Subcutaneous abdominal adipose tissue (tissue), 5 donors: ENCODE measurements around the gene ARHGEF12.

ENCODE experiments used
- H3K27ac ChIP-seq: one replicate; pipeline ENCODE4 v1.7.0; 2013; ENCODE audit warnings: low read depth, mild to moderate bottlenecking, inconsistent platforms, low read length, moderate library complexity
- H3K27me3 ChIP-seq, 5 donors: one replicate each; pipeline ENCODE4 v1.7.0; 2013; ENCODE audit warnings: low read length in 5 of 5, inconsistent platforms in 1 of 5; ENCODE audit not compliant: control insufficient read depth in 5 of 5, insufficient read depth in 4 of 5
- H3K36me3 ChIP-seq, 5 donors: one replicate each; pipeline ENCODE4 v1.7.0; 2013; ENCODE audit warnings: low read length in 5 of 5; ENCODE audit not compliant: control insufficient read depth in 5 of 5, insufficient read depth in 5 of 5
- H3K4me1 ChIP-seq, 5 donors: one replicate each; pipeline ENCODE4 v1.7.0; 2013; ENCODE audit warnings: low read length in 5 of 5, mild to moderate bottlenecking in 3 of 5, moderate library complexity in 1 of 5; ENCODE audit not compliant: control insufficient read depth in 5 of 5, insufficient read depth in 5 of 5
- H3K4me3 ChIP-seq, 5 donors: one replicate each; pipeline ENCODE4 v1.7.0; 2013; ENCODE audit warnings: low read length in 5 of 5, low read depth in 1 of 5
- H3K9ac ChIP-seq, 5 donors: one replicate each; pipeline ENCODE4 v1.7.0; 2013; ENCODE audit warnings: low read length in 5 of 5, mild to moderate bottlenecking in 4 of 5, moderate library complexity in 3 of 5
- H3K9me3 ChIP-seq, 5 donors: one replicate each; pipeline ENCODE4 v1.7.0; 2013; ENCODE audit warnings: low read length in 5 of 5; ENCODE audit not compliant: control insufficient read depth in 5 of 5
- donor health status: healthy.
- donor health status: healthy.
- donor health status: healthy.
- donor health status: healthy.
- donor health status: healthy.

The ARHGEF12 gene

DNA sequence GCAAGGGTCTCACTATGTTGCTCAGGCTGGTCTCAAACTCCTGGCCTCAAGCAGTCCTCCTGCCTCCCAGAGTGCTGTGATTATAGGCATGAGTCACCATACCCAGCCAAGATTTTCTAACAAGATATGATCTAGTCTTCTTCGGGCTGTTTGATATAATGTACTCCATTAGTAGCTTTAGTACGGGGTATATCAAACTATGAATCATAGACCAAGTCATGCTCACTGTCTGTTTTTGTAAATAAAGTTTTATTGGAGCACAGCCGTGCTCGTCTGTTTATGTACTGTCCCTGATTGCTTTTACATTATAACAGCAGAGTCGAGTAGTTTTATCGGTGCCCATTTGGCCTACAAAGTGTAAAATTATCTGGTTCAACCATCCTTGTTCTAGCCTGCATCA lies 131.4 kb downstream of the ARHGEF12 start:
- no peak overlapping the region for H3K4me3 ChIP-seq
- H3K9me3 ChIP-seq: no peaks in the 10 kb centered on the region
- H3K27me3 ChIP-seq: no peaks in the 10 kb centered on the region
- no peak overlapping the region for H3K27ac ChIP-seq
- peaks cover 52 to 83% (median 61%) of the 10 kb centered on the region in 5 donors for H3K36me3 ChIP-seq
- H3K9ac ChIP-seq: no peak overlapping the region
- no peaks in the 10 kb centered on the region for H3K4me1 ChIP-seq

DNA sequence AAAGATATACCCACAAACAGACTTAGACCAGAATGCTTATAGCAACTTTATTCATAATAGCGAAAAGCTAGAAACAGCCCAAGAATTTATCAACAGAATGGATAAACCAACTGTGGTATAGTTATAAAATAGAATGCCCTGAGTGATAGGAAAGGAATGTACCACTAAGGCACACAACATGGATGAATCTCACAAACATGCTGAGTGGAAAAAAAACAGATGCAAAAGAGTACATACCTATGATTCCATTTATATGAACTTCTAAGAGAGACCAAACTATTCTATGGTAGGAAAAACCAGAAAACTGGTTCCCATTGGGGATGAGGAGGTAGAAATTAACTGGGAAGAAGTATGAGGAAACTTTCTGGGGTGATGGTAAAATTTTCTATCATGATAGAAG lies 134.9 kb downstream of the ARHGEF12 start:
- H3K9ac ChIP-seq: no peak overlapping the region
- H3K27ac ChIP-seq: no peak overlapping the region
- no peaks in the 10 kb centered on the region for H3K4me1 ChIP-seq
- H3K36me3 ChIP-seq: peaks cover 59 to 80% (median 68%) of the 10 kb centered on the region in 5 donors
- H3K9me3 ChIP-seq: no peaks in the 10 kb centered on the region
- no peak overlapping the region for H3K4me3 ChIP-seq
- H3K27me3 ChIP-seq: no peaks in the 10 kb centered on the region

DNA sequence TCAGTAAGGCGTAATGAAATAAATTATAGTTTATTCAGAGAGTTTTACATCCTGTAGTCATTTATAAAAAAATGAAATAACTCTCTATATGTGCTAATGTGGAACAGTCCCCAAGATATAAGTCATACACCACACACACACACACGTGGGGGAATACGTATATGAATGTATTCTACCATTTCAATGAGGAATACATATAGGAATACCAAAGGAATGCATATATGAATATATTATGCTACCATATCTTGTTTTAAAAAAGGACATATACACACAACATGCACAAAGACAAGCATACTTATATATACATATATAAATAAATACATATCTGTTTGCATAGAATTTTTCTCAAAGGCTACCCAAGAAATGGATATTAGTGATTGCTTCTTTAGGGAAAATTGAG lies 135.8 kb downstream of the ARHGEF12 start:
- H3K27ac ChIP-seq: no peak overlapping the region
- no peaks in the 10 kb centered on the region for H3K27me3 ChIP-seq
- peaks cover 53 to 80% (median 61%) of the 10 kb centered on the region in 5 donors for H3K36me3 ChIP-seq
- no peaks in the 10 kb centered on the region for H3K9me3 ChIP-seq
- no peak overlapping the region for H3K9ac ChIP-seq
- no peak overlapping the region for H3K4me3 ChIP-seq
- H3K4me1 ChIP-seq: no peaks in the 10 kb centered on the region

DNA sequence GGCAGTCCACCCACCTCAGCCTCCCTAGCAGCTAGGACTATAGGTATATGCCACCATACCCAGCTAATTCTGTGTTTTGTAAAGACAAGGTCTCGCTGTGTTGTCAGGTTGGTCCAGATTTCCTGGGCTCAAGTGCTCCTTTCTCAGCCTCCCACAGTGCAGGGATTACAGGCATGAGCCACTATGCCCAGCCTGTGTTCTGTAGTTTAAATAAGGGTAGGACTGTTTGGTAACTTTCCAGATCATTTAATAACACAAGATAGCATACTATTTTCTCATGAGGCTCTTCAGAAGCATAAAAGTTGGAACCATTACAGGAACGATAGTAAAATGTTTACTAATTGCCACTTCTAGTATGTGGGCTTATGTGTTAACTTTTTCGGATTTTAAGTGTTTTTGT lies 137.3 kb downstream of the ARHGEF12 start:
- no peaks in the 10 kb centered on the region for H3K27me3 ChIP-seq
- no peaks in the 10 kb centered on the region for H3K9me3 ChIP-seq
- H3K27ac ChIP-seq: no peak overlapping the region
- H3K4me1 ChIP-seq: no peaks in the 10 kb centered on the region
- peaks cover 51 to 85% (median 60%) of the 10 kb centered on the region in 5 donors for H3K36me3 ChIP-seq
- H3K4me3 ChIP-seq: no peak overlapping the region
- no peak overlapping the region for H3K9ac ChIP-seq

DNA sequence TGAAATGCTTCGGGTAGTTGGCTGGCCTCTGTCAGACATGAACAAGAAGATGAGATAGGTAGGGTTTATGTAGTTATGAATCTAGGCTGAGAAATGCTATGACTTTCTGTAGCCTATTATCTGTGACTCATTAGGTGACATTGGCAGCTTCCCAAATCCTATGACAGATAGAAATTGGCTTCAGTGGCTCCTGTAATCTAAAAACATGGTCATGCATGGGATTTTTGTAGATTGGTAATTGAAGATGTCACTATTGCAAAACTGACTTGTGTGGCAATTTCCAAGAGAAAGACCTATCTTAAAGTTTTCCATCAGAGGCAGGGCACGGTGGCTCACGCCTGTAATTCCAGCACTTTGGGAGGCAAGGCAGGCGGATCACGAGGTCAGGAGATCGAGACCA lies 145.9 kb downstream of the ARHGEF12 start:
- H3K4me3 ChIP-seq: no peak overlapping the region
- no peak overlapping the region for H3K9ac ChIP-seq
- peaks cover 0 to 2% (median 0%) of the 10 kb centered on the region in 5 donors for H3K4me1 ChIP-seq
- peaks cover 51 to 83% (median 74%) of the 10 kb centered on the region in 5 donors for H3K36me3 ChIP-seq
- no peaks in the 10 kb centered on the region for H3K9me3 ChIP-seq
- H3K27me3 ChIP-seq: no peaks in the 10 kb centered on the region
- no peak overlapping the region for H3K27ac ChIP-seq

DNA sequence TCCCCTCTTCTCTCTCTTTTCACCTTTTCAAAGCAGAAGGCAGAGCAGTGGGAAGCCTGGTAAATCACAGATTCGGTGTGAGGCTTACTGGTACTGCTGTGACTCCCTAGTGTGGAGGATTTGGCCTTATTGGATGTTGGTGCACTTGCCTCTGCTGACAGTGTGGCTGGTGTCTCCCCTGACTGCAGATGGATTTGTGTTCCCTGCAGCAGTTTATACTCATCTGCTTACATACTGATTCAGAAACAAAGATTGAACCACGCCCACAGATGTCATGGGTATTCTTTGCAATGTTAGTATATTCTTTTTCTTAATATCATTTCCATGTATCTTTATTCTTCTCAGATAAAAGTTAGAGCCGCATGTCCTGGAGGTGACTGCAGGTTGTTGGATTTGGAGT lies 148.5 kb downstream of the ARHGEF12 start:
- Histone ChIP-seq H3K27me3 (no peaks in the 10 kb centered on the region), H3K27ac (no peak overlapping the region), H3K36me3 (peaks cover 38 to 62% (median 58%) of the 10 kb centered on the region in 5 donors), H3K9me3 (no peaks in the 10 kb centered on the region), H3K4me3 (no peak overlapping the region), H3K4me1 (peaks cover 0 to 2% (median 0%) of the 10 kb centered on the region in 5 donors), H3K9ac (no peak overlapping the region)

DNA sequence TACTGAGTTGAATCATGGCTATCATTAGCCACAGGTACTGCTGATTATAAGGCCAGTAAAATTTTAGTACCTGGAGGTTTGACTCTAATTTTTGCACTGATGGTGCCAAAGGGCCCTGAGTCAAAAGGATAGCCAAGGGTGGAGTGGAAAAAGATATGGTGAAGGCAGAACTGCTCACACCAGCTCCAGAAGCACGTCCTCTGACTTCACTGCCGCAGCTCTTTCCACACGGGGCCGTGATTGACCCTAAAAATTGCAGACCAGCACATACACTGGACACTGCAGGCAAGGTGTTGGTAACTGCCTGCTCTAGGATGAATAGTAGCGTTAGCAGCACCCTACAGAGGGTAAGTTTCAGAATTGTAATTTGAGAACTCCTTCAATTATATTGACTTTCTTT lies 149.9 kb downstream of the ARHGEF12 start:
- no peaks in the 10 kb centered on the region for H3K27me3 ChIP-seq
- H3K36me3 ChIP-seq: peaks cover 29 to 53% (median 43%) of the 10 kb centered on the region in 5 donors

DNA sequence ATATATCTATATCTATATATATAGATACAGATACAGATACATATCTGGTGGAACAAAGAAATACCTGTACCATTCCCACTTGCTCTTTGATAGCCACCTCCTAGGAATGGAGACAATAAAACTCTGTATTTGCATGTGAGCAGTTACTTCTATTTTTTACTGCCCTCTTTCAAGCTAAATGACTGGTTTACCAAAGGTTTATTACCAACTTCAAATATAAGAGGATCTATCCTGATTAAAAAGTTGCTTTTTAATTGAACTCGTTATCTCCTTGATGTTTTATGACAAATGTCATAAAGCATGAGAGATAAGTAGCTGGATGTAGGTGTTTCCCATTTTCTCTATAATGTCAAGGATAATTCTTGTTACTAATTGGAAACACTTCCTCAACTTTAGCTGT lies 153.6 kb downstream of the ARHGEF12 start:
- Histone ChIP-seq H3K4me3 (no peak overlapping the region), H3K27me3 (no peaks in the 10 kb centered on the region), H3K27ac (no peak overlapping the region), H3K4me1 (peaks cover 0 to 2% (median 0%) of the 10 kb centered on the region in 5 donors), H3K9ac (no peak overlapping the region), H3K9me3 (no peaks in the 10 kb centered on the region), H3K36me3 (peaks cover 13 to 27% (median 23%) of the 10 kb centered on the region in 5 donors)

More for the DNA sequence above, 149.9 kb downstream of the ARHGEF12 start:
- H3K9me3 ChIP-seq: no peaks in the 10 kb centered on the region
- H3K27ac ChIP-seq: no peak overlapping the region
- no peak overlapping the region for H3K4me3 ChIP-seq
- H3K9ac ChIP-seq: no peak overlapping the region
- peaks cover 0 to 2% (median 0%) of the 10 kb centered on the region in 5 donors for H3K4me1 ChIP-seq

DNA sequence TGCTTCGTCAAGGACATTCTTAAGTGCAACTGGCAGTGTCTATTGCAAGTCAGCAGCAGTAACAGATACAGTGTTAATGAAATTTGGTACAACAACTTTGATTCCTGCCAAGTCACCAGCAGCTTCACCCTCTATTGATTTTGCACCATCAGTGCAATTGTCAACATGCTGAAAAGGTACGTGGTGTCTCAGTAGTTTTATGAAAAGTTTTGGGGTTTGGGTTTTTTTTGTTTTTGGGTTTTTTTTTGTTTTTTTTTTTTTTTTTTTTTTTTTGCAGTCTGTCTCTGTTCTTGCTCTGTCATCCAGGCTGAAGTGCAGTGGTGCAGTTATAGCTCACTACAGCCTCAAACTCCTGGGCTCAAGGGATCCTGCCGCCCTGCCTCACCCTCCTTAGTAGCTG lies 156.3 kb downstream of the ARHGEF12 start:
- no peak overlapping the region for H3K27ac ChIP-seq
- peaks cover 0 to 7% (median 2%) of the 10 kb centered on the region in 5 donors for H3K36me3 ChIP-seq
- H3K4me1 ChIP-seq: no peaks in the 10 kb centered on the region
- H3K9ac ChIP-seq: no peak overlapping the region
- H3K27me3 ChIP-seq: no peaks in the 10 kb centered on the region
- H3K9me3 ChIP-seq: no peaks in the 10 kb centered on the region
- H3K4me3 ChIP-seq: no peak overlapping the region

DNA sequence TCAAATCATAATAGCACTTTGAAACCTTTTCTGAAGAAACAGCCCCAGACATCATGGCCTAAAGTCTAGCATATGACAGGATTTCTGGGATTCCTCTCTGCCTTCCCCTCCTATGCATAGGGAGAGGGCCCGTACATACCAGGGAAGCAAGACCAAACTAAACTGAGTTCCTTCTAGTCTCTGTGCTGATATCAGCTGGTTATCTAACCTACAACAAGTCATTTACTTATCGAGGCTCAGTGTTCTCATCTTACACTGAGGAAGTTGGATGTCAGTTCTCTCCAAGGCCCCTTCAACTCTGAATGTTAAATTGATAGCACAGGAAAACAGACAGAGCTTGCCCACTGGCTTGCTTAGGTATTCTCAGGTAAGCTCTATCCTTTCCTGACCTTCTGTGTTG lies 158.4 kb downstream of the ARHGEF12 start:
- Histone ChIP-seq H3K4me3 (no peak overlapping the region), H3K36me3 (peaks cover 0 to 5% (median 0%) of the 10 kb centered on the region in 5 donors), H3K27me3 (peaks cover 0 to 5% (median 0%) of the 10 kb centered on the region in 5 donors), H3K9me3 (no peaks in the 10 kb centered on the region), H3K4me1 (no peaks in the 10 kb centered on the region), H3K27ac (no peak overlapping the region), H3K9ac (no peak overlapping the region)

DNA sequence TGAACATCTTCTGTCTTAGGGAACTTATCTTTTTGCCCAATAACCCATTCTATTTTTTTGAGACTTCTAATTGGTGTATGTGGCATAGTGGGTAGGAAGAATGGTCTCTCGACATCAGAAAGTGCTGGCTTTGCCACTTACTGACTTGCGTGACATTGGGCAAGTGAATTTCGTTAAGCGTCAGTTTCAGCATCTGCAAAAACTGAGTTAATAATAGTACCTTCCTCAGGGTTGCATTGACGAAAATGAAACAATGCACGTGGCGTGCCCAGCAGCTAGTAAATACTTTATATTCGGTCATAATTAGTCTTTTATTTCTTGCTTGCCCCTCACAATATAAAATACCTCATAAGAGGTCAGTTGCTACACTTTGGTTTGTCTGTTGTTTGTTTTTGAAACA lies 162.9 kb downstream of the ARHGEF12 start:
- Histone ChIP-seq H3K4me1 (peaks cover 0 to 3% (median 0%) of the 10 kb centered on the region in 5 donors), H3K27ac (no peak overlapping the region), H3K9me3 (no peaks in the 10 kb centered on the region), H3K36me3 (no peaks in the 10 kb centered on the region), H3K4me3 (no peak overlapping the region), H3K9ac (no peak overlapping the region), H3K27me3 (peaks cover 0 to 18% (median 5%) of the 10 kb centered on the region in 5 donors)
